ENCODE results near the gene OR2A7.
"Not testable (repeated sequence)": the region's sequence is repeated elsewhere in the genome, so short reads cannot be mapped to it uniquely, and the experiment has no call there.

DNA sequence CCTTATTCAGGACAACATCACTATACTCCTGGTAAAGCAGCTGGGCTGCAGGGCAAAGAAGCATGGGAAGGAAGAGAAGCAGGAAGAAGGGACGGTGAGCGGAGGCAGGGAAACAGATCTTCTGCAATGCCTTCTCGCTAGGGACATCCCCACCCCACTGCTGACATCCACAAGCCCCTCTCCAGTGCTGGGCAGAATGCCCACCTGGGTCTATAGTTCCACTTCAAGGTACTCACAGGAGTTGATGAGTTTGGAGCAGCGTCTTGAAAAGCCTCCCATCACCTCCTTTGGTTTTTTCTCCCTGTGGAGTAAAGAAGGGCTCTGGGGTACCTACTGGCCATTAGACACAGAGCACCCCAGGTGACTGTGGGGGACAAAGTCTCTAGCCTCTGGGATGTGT lies 17.9 kb upstream of the OR2A7 start:
- TF ChIP-seq, protein P1, sequence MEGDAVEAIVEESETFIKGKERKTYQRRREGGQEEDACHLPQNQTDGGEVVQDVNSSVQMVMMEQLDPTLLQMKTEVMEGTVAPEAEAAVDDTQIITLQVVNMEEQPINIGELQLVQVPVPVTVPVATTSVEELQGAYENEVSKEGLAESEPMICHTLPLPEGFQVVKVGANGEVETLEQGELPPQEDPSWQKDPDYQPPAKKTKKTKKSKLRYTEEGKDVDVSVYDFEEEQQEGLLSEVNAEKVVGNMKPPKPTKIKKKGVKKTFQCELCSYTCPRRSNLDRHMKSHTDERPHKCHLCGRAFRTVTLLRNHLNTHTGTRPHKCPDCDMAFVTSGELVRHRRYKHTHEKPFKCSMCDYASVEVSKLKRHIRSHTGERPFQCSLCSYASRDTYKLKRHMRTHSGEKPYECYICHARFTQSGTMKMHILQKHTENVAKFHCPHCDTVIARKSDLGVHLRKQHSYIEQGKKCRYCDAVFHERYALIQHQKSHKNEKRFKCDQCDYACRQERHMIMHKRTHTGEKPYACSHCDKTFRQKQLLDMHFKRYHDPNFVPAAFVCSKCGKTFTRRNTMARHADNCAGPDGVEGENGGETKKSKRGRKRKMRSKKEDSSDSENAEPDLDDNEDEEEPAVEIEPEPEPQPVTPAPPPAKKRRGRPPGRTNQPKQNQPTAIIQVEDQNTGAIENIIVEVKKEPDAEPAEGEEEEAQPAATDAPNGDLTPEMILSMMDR (IDR thresholded peaks at IDR 0.05; ENCODE audit: insufficient read depth, low read depth, low read length) = not testable (repeated sequence)
- TF ChIP-seq EZH2 (IDR thresholded peaks at IDR 0.05; ENCODE audit: insufficient read depth, low read length) = not testable (repeated sequence)

Data from astrocyte (in vitro differentiated cells and primary cell).